Astrocyte (in vitro differentiated cells and primary cell): ENCODE results near the gene ZBTB7C.

ENCODE experiments used
- EZH2 ChIP-seq: IDR thresholded peaks from 2 replicates; pipeline ENCODE4 v1.6.1; 2012; ENCODE audit warnings: mild to moderate bottlenecking, low read length, inconsistent platforms; ENCODE audit not compliant: insufficient read depth
- TF ChIP-seq, protein P1 (sequence below): IDR thresholded peaks from 2 replicates; pipeline ENCODE4 v1.5.1; 2011; ENCODE audit warnings: low read depth, mild to moderate bottlenecking, inconsistent platforms, low read length, moderate library complexity; ENCODE audit not compliant: insufficient read depth

DNA sequence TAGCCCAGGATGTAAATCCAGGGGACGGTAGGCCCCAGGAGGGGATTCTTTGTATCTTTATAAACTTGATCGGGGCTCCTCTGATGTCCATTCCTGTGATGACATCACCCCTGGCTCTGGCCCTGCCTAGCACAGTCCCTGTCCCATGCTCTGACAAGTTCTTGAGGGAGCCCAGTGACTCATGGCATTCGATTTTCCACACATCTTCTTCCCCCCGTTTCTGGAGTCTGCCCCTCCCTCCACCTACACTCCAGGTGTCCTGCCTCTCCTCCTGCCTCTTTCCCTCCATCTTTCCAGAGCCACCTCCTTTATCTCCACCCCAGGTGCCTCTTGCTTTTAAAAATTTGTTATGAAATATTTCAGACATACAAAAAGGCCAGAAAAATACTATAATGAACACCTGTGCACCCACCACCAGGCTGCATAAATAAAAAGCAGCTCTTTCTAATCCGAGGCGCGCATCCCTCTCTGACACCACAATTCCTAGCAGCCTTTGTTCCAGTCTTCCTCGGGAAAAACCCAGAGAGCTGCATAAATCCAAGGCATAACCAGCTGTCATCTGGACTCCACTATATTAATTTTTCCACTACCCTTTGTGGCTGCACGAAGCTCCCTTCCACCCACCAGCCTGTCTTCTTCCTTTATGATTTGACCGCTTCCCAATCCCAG, 207.7 kb downstream of the ZBTB7C start:
- TF ChIP-seq, protein P1, sequence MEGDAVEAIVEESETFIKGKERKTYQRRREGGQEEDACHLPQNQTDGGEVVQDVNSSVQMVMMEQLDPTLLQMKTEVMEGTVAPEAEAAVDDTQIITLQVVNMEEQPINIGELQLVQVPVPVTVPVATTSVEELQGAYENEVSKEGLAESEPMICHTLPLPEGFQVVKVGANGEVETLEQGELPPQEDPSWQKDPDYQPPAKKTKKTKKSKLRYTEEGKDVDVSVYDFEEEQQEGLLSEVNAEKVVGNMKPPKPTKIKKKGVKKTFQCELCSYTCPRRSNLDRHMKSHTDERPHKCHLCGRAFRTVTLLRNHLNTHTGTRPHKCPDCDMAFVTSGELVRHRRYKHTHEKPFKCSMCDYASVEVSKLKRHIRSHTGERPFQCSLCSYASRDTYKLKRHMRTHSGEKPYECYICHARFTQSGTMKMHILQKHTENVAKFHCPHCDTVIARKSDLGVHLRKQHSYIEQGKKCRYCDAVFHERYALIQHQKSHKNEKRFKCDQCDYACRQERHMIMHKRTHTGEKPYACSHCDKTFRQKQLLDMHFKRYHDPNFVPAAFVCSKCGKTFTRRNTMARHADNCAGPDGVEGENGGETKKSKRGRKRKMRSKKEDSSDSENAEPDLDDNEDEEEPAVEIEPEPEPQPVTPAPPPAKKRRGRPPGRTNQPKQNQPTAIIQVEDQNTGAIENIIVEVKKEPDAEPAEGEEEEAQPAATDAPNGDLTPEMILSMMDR, result no peak
- no peak for TF ChIP-seq EZH2
